ENCODE results near the gene TMA7B.

GRCh38 chr22:39932166-39932565, 28.0 kb upstream of the TMA7B start:
- TF ChIP-seq TCF12 (IDR thresholded peaks at IDR 0.05) = no peak
- TF ChIP-seq CTCF (IDR thresholded peaks at IDR 0.05) = no peak
- no peak for TF ChIP-seq EZH2phosphoT487 (IDR thresholded peaks at IDR 0.05; ENCODE audit: borderline replicate concordance, low read depth)
- TF ChIP-seq USF2 (IDR thresholded peaks at IDR 0.05; ENCODE audit: borderline replicate concordance, low read depth, low read length) = no peak
- no peak for TF ChIP-seq EP300 (IDR thresholded peaks at IDR 0.05; ENCODE audit: borderline replicate concordance in 1 of 2, low read depth in 1 of 2, low read length in 1 of 2)
- TF ChIP-seq POLR2AphosphoS5 (IDR thresholded peaks at IDR 0.05; ENCODE audit: low read depth, low read length) = no peak
- no peak for TF ChIP-seq TAF1 (IDR thresholded peaks at IDR 0.05; ENCODE audit: borderline replicate concordance, low read depth, low read length)
- no peak for TF ChIP-seq RCOR1 (IDR thresholded peaks at IDR 0.05; ENCODE audit: low read length)
- TF ChIP-seq RFX5 (IDR thresholded peaks at IDR 0.05; ENCODE audit: low read length) = no peak
- TF ChIP-seq YY1 (IDR thresholded peaks at IDR 0.05; ENCODE audit: low read depth) = no peak
- no peak for TF ChIP-seq REST (IDR thresholded peaks at IDR 0.05; ENCODE audit: low read depth, low read length)
